Measurements from ENCODE around the gene POLR2E.

- TF ChIP-seq CTCF (conservative IDR thresholded peaks at IDR 0.05; ENCODE audit: low read depth in 2 of 2) (no peak), EZH2phosphoT487 (IDR thresholded peaks at IDR 0.05; ENCODE audit: unreplicated experiment) (no peak), ZNF462 (CRISPR knock-in tag; IDR thresholded peaks at IDR 0.05) (no peak)
Observed at GRCh38 chr19:1074544-1075283, 20.5 kb downstream of the POLR2E start.
